ENCODE data around the gene VEGFA.
"Not testable (repeated sequence)": the region's sequence is repeated elsewhere in the genome, so short reads cannot be mapped to it uniquely, and the experiment has no call there.

Gene VEGFA

DNA sequence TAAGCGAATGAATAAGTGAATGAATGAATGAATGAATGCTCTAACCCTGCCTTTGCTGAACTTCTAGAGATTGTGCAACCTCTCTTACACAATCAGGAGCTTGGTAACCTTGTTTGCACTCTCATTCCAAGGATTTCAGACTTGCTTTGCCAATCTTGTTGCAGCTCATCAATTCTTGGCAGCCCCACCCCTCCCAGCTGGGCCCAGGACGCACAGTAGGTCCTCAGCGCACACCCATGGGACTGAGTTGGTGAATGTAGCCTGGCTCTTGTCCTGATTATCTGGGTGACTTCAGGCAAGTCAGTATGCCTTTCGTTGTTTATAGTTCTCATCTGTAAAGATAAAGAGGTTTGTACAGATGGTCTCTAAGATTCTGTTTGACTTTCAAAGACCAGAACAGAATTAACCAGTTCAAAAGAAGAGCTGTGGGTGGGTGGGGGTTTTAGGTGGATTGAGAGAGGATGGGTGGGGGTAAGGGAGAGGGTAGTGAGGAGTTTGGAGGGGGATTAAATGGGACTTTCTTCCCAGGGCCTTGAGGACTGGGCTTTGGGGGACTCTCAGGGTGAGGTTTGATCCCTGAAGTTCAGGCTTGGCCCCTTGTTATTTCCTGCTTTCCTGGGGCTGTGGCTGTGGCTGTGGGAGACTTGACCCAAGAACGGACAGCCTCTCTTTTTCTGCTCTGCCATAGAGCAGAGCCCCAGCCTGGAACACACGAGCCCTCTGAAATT, 33.2 kb downstream of the VEGFA start:
- DNase-seq (ENCODE audit: low read depth in 2 of 2), result no peak

- no peak for DNase-seq (ENCODE audit: low read depth in 2 of 2)
These were observed 34.0 kb downstream of the VEGFA start for GRCh38 chr6:43803783-43804549.

- no peak for DNase-seq (ENCODE audit: low read depth in 2 of 2)
These were observed 34.7 kb downstream of the VEGFA start for GRCh38 chr6:43804550-43805223.

GRCh38 chr6:43805699-43806042, 35.7 kb downstream of the VEGFA start:
- no peak for DNase-seq (ENCODE audit: low read depth in 2 of 2)

DNA sequence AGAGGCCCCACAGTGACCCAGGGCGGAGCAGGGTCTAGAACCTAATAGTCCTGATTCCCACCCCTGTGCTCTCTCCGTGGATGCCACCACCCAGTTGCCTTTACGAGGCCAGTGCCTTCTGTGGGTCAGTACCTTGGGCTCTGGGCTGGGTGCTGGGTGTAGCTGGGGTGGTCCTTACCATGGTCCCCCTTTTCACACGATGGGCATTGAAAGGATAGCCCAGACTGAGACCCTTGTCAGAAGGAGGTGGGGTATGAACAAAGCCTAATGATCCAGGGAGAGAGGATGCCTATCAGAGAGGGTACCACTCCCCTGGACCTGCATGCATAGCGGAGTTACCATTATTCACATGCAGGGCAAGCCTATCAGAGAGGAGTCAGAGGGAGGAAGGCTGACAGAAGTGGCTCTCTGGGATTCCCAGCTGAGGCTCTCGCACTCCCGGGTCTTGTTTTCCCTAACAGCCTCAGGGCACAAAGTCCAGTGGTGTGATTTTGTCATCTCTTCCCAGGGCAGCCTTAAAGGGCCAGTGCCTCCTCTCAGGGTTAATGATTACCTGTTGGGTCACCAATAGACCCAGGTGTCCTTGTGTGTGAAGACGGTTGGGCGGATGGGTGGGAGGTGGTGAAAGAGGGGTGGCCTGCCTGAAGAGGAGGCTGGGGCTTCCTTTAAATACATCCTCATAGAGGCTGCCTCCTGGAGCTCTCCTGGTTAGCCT, 36.2 kb downstream of the VEGFA start:
- DNase-seq (ENCODE audit: low read depth in 2 of 2), result no peak

DNA sequence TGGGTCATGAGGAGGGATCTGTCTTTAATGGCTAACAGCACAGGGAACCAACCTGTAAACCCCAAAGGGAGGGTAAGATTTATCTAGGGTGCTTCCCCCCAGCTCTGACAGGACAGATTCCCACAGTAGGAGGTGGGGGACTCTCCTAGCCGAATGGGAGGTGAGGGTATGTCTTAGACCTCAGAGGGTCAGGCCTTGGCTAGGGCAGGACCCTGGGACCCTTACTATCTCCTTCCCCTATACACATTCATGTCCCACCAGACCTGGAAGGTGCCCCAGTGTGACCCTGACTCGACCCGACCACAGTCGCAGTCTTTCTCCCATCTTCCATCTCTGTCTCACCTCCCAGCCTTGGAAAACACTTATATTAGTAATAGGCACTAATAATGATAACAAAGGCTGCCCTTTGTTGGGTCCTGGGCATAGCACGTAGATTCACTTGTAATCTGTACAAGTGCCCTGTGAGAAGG, 36.8 kb downstream of the VEGFA start:
- DNase-seq (ENCODE audit: low read depth in 2 of 2), result no peak

GRCh38 chr6:43807228-43808061, 37.4 kb downstream of the VEGFA start:
- no peak for DNase-seq (ENCODE audit: low read depth in 2 of 2)

DNA sequence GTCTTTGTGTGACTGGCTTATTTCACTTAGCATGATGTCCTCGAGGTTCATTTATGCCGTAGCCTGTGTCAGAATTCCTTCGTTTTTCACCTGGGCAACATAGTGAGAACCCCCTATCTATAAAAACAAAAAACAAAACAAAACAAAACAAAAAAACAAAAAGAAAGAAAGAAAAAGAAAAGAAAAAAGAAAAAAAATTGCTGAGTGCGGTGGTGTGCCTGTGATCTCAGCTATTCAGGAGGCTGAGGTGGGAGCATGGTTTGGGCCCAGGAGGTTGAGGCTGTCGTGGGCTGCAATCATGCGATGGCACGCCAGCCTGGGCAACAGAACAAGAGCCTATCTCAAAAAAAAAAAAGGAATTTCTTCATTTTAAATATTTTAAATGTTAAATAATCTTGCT, 38.4 kb downstream of the VEGFA start:
- no peak for DNase-seq (ENCODE audit: low read depth in 2 of 2)

DNA sequence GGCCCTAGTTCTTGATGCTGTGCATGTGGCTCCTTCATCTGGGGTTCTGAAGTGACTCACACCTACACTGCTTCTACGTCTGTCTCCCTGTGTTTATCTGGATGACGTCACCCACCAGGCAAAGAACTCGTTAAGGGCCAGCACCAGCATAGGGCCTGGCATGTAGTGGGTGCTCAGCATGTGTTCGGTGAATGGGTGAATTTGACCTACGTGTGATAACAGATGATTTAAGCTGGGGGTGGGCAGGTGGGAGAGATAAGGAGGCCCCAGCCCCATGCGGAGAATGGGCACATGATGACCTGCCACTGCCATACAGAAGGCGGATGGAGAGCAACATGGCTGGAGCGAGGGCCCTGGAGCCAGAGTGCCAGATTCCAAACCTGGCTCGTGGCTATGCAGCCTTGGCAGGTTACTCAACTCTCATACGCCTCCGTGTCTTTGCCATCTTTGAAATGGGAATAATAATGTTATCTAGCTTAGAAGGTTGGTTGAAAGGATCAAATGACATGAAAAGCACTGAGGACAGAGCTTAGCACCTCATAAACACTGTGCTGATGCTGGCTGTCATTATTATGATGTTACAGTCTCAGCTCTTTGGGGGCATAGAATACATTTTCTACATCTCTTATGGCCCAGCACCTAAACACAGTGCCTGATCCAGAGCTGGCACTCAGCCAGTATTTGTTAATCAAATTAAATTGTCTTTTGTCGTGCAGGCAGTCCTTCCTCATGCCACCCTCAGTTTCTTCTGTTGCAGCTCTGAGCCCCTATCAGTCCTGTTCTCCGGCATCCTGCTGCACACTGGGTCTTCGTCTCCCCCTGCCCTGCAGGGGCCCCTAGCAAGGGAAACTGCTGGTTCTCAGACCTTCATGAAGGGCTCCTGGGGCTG, 39.6 kb downstream of the VEGFA start:
- DNase-seq (ENCODE audit: low read depth in 2 of 2), result no peak

DNA sequence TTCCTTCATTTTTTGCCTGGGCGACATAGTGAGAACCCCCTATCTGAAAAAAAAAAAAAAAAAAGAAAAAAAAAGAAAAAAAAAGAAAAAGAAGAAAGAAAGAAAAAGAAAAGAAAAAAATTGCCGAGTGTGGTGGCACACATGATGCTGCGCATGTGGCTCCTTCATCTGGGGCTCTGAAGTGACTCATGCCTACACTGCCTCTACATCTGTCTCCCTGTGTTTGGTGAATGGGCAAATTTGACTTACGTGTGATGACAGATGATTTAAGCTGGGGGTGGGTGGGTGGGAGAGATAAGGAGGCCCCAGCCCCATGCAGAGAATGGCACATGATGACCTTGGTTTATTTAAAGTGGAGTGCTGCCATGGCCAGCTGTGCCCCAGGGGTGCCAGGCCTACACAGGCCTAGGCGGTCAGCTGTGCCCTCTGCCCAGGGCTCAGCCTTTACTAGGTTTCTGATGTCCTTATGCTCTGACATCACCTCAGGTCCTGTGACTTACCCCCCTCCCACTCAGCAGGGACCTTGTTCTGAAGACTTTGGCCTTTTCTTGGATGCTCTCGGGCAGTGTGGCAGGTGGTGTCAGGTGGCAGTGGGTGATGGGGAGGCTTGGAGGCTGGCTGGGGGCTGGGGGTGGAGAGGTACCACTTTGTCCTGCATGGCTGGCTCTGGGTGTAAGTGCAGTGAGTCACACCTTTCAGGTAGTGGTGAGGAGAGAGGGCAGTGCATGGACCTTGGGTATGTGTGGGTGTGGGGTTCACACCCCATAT, 41.1 kb downstream of the VEGFA start:
- no peak for DNase-seq (ENCODE audit: low read depth in 2 of 2)

DNA sequence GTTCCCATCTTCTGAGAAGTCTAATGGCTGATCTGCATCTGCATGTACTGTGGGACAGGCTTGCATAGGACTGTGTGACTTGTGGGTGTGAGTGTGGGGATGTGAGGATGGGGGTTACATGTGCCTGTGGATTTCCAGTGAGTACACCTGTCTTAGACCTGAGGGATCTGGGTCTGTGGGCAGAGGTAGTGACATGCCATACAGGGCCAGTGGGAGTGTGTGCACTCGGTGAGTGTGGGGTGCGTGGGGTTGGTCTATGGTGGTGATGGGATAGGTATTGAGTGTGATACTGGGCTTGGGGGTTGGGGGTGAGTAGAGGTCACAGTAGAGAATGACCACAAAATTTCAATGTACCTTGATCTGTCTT, 41.7 kb downstream of the VEGFA start:
- DNase-seq (ENCODE audit: low read depth in 2 of 2), result no peak

- DNase-seq (ENCODE audit: low read depth in 2 of 2), result no peak
These were observed 43.0 kb downstream of the VEGFA start for GRCh38 chr6:43812850-43813578.

GRCh38 chr6:43814111-43814510, 44.1 kb downstream of the VEGFA start:
- DNase-seq (ENCODE audit: low read depth in 2 of 2), result no peak

- DNase-seq (ENCODE audit: low read depth in 2 of 2), result no peak
These were observed 44.9 kb downstream of the VEGFA start for GRCh38 chr6:43814865-43815264.

GRCh38 chr6:43817192-43817591, 47.2 kb downstream of the VEGFA start:
- no peak for DNase-seq (ENCODE audit: low read depth in 2 of 2)

DNA sequence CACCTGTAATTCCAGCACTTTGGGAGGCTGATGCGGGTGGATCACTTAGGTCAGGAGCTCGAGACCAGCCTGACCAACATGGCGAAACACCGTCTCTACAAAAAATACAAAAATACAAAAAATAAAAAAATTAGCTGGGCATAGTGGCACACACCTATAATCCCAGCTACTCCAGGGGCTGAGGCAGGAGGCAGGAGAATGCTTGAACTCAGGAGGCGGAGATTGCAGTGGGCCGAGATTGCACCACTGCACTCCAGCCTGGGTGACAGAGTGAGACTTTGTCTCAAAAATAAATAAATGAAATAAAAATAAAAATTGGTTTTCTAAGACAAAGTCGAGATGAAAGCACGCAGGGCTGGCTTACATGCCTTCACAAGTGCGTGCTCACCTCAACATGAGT, 49.0 kb downstream of the VEGFA start:
- not testable (repeated sequence) for DNase-seq (ENCODE audit: low read depth in 2 of 2)

- DNase-seq (ENCODE audit: low read depth in 2 of 2), result no peak
These were observed 49.9 kb downstream of the VEGFA start for GRCh38 chr6:43819958-43820357.

- DNase-seq (ENCODE audit: low read depth in 2 of 2), result no peak
These were observed 50.5 kb downstream of the VEGFA start for GRCh38 chr6:43820486-43820885.
